Muscle of leg (tissue), 11 donors: ENCODE data around the gene KDM1A. TPM values are rescaled to one million over a fixed set of nuclear protein-coding genes. Genes with fewer than 3 reads are reported as not detected.

ENCODE experiments used
- DNase-seq: peaks from one replicate; pipeline ENCODE4 v3.0.0; 2013
- H3K27ac ChIP-seq: one replicate; pipeline ENCODE4 v1.5.1; 2013; ENCODE audit warnings: mild to moderate bottlenecking, low read length, control low read depth
- H3K27me3 ChIP-seq: one replicate; pipeline ENCODE4 v1.6.1; 2013; ENCODE audit warnings: low read length; ENCODE audit not compliant: control insufficient read depth, insufficient read depth
- H3K36me3 ChIP-seq: one replicate; pipeline ENCODE4 v1.6.1; 2013; ENCODE audit warnings: low read length; ENCODE audit not compliant: control insufficient read depth, insufficient read depth
- H3K4me1 ChIP-seq: one replicate; pipeline ENCODE4 v1.6.1; 2013; ENCODE audit warnings: low read length; ENCODE audit not compliant: control insufficient read depth, insufficient read depth
- H3K4me3 ChIP-seq: one replicate; pipeline ENCODE4 v1.5.1; 2013; ENCODE audit warnings: low read length, control low read depth
- H3K9me3 ChIP-seq: replicated peaks from 2 replicates; pipeline ENCODE4 v1.6.1; 2013; ENCODE audit warnings: low read depth, low read length; ENCODE audit not compliant: control insufficient read depth
- WGBS: methylation state at CpG from one replicate; pipeline ENCODE4 v1.1.5; 2013; ENCODE audit warnings: missing lambda C conversion rate; ENCODE audit not compliant: insufficient coverage; 5-methylcytosine and 5-hydroxymethylcytosine counted together
- polyA plus RNA-seq, 8 donors: library from polyadenylated mRNA; unstranded; fragments of 120-200 nt; gene quantifications; one replicate each; pipeline versions ENCODE4 v1.2.1 to v1.2.3, GENCODE V29; 2013; ENCODE audit warnings: inconsistent platforms in 1 of 8, low replicate concordance in 1 of 8; ENCODE audit not compliant: insufficient read length in 8 of 8, insufficient read depth in 1 of 8
- total RNA-seq: library from RNA; stranded (reverse); fragments of 120-200 nt; gene quantifications from one replicate; pipeline ENCODE4 v1.2.4, GENCODE V29; 2013

The KDM1A gene
- total and polyA plus RNA-seq, 9 donors: 67.4 to 87.2 (median 74.3) TPM

DNA sequence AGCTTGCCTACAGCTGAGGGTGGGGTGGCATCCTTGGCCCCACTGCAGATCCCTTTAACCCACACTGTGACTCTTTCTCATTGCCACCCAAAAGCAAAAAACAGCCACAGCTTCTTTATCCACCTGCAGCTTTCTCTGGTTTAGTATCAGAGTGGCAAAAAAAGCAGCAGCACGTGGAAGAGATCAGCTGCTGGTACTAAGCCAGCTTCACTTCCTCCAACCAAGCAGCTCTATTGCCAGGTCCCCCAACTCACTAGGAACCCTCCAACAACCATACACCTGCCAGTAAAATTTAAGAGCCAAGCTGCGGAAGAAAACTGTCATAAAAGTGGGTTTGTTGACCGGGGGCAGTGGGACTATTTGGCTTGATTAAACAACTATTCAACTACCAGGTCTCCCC lies 66.4 kb downstream of the KDM1A start:
- Histone ChIP-seq H3K27me3 (no peaks in the 10 kb centered on the region), H3K36me3 (peaks cover 90% of the 10 kb centered on the region), H3K27ac (no peak overlapping the region), H3K4me3 (no peak overlapping the region), H3K4me1 (peaks cover 3% of the 10 kb centered on the region), H3K9me3 (no peaks in the 10 kb centered on the region)
- no peak for DNase-seq
- WGBS: no CpG with 5 or more reads among the region's 3 CpGs

DNA sequence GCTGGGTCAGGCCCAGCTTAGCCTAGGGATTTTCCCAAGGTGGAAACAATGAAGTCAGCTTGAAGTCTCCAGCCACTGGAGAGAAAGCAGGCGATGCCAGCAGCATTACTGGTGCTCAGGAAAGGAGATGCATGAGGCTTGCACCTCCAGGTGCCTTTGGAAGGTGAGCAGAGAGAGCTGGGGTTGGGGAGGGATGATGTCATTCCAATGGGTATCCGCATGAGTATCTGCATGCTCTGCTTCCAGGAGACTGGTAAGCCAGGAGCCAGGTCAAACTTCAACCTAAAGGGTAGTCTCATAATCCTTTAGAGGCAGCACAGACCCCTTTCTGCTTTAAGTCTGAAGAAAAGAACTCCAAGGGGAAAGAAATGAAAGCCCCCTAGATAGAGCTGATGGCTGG lies 68.8 kb downstream of the KDM1A start:
- peaks cover 3% of the 10 kb centered on the region for H3K4me1 ChIP-seq
- no peak overlapping the region for H3K4me3 ChIP-seq
- DNase-seq: no peak
- H3K27ac ChIP-seq: no peak overlapping the region
- peaks cover 91% of the 10 kb centered on the region for H3K36me3 ChIP-seq
- H3K9me3 ChIP-seq: no peaks in the 10 kb centered on the region
- 97% methylated on average over 2 of the region's 2 CpGs for WGBS
- H3K27me3 ChIP-seq: no peaks in the 10 kb centered on the region

DNA sequence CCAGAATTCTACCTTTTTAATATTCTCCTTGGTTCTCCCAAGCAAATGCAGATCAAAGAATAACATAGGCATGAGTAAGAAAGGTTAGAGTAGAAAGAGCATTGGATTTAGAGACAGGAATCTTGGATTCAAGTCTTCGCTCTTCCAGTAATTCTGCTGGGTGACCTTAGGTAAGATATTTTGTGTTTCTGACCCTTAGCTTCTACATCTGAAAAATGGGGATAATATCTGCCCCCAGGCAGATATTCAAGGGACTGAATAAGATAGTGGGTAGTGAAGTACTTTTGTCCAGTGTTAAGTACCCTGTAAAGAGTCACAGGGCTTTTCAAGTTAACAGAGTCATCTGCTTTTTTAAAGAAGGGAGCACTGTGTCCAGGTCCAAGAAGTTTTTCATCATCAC lies 70.8 kb downstream of the KDM1A start:
- peaks cover 3% of the 10 kb centered on the region for H3K4me1 ChIP-seq
- no peak overlapping the region for H3K4me3 ChIP-seq
- WGBS: no CpG with 5 or more reads among the region's 1 CpG
- no peaks in the 10 kb centered on the region for H3K9me3 ChIP-seq
- no peak overlapping the region for H3K27ac ChIP-seq
- no peak for DNase-seq
- H3K36me3 ChIP-seq: peaks cover 81% of the 10 kb centered on the region
- no peaks in the 10 kb centered on the region for H3K27me3 ChIP-seq

DNA sequence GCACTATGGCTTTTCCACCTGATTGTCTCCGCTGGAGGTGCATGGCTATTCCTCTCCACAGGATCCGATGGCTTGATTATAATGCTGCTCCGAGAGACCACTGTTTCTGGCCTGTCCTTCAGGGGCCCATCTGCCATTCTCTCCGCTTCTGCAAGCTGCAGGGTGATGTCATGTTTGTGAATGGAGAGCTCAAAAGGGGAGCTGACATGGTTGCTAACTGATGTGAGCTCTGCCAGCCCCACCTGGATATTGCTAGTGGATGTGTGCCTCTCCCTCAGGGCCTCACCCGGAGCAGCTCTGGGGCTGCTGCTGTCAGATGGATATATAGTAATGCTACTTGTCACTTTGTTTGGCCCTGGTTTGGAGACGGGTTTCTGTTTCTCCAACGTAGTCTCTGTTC lies 72.3 kb downstream of the KDM1A start:
- Histone ChIP-seq H3K27me3 (no peaks in the 10 kb centered on the region), H3K4me1 (peaks cover 1% of the 10 kb centered on the region), H3K27ac (no peak overlapping the region), H3K36me3 (peaks cover 68% of the 10 kb centered on the region), H3K9me3 (no peaks in the 10 kb centered on the region), H3K4me3 (no peak overlapping the region)
- no peak for DNase-seq
- 76% methylated on average over 4 of the region's 7 CpGs for WGBS

DNA sequence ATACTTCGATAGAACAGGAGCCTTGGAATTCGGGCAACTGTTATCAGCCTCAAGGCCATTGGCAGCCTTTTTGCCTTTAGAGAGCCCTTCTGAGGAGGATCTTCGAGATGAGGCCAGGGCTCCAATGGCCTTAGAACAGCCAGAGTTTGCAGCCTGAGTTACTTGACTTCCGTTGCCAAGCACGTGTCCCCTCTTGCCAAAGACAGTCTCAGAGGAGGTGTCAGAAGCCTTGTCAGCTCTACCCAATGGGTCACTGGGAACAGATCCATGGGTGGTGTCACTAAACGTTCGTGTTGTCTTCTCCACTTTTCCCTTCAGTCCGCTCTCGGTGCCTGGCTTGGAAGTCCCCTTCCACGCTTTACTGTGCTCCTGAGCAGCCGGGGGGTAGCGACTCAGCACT lies 73.2 kb downstream of the KDM1A start:
- DNase-seq: no peak
- Histone ChIP-seq H3K4me3 (no peak overlapping the region), H3K4me1 (no peaks in the 10 kb centered on the region), H3K9me3 (no peaks in the 10 kb centered on the region), H3K27ac (no peak overlapping the region), H3K27me3 (no peaks in the 10 kb centered on the region), H3K36me3 (peaks cover 59% of the 10 kb centered on the region)
- WGBS: 83% methylated on average over 12 of the region's 12 CpGs

DNA sequence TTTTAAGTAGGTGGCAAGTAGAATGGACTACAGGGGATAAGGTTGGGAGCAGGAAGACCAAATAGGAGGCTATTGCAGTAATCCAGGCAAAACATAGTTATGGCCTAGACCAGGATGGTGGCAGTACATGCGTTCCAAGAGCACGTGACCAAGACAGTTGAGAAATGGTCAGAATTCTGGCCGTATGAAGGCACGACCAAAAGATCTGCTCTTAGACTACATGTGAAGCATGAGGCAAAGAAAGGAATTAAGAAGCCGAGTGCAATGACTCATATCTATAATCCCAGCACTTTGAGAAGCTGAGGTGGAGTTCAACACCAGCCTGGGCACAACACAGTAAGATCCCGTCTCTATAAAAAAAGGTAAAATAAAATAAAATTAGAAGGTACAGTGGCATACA lies 78.0 kb downstream of the KDM1A start:
- DNase-seq: no peak
- Histone ChIP-seq H3K4me1 (peaks cover 2% of the 10 kb centered on the region), H3K4me3 (no peak overlapping the region), H3K9me3 (no peaks in the 10 kb centered on the region), H3K27me3 (no peaks in the 10 kb centered on the region), H3K36me3 (peaks cover 19% of the 10 kb centered on the region), H3K27ac (no peak overlapping the region)
- 90% methylated on average over 4 of the region's 6 CpGs for WGBS

DNA sequence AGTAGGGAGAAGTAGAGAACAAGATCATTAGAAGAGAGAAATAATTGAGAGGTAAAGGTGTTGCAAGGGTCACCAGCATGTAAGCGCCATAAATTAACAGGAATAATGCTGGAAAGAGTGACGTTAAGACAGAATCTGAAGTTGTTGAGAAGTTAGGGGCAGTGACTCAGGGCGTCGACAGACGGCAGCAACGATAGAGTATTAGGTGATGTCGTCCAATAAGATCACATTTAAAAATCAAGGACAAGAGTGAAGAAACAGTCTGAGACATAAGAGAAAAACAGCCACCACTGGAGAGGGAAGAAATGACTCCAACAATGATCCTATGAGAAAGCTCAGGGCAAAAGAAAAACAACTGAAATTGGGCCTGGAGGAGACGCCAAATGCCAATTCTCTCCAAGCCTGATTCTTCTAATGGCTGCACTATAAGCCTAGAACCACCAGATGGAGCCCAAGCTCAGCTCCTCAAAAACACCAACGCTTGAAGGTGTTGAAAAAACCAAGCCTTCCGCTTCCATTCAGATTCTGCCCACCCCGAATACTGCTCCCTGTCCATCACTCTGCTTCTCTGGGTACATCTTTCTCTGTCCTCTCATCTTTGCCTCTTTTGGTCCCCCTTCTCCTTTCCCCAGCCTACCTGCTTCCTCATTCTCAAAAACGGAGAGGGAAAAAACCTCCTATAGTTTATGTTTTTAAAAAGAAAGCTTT lies 79.3 kb downstream of the KDM1A start:
- no peak overlapping the region for H3K27ac ChIP-seq
- no peak overlapping the region for H3K4me3 ChIP-seq
- peak; percentile 86 for DNase-seq
- H3K4me1 ChIP-seq: peaks cover 6% of the 10 kb centered on the region
- WGBS: 56% methylated on average over 8 of the region's 12 CpGs
- peaks cover 10% of the 10 kb centered on the region for H3K36me3 ChIP-seq
- no peaks in the 10 kb centered on the region for H3K27me3 ChIP-seq
- no peaks in the 10 kb centered on the region for H3K9me3 ChIP-seq

DNA sequence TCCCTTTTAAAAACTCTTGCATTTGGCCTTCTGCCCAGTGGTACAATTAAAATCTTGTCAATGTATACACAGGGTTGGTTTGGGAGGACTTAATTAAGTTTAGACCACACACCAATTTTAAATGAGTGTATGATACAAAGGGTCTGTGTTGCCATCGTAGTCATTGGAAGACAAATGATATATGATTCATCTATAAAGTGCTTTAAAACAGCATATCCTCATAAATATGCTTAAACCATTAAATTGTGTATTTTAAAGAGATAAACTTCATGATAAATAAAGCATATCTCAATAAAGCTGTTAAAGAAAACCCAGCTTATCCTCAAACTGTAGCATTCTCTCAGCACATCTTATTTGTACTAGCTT lies 79.9 kb downstream of the KDM1A start:
- DNase-seq: no peak
- H3K36me3 ChIP-seq: peaks cover 5% of the 10 kb centered on the region
- H3K4me3 ChIP-seq: no peak overlapping the region
- no peaks in the 10 kb centered on the region for H3K9me3 ChIP-seq
- H3K4me1 ChIP-seq: peaks cover 6% of the 10 kb centered on the region
- no CpG with 5 or more reads among the region's 1 CpG for WGBS
- no peak overlapping the region for H3K27ac ChIP-seq
- no peaks in the 10 kb centered on the region for H3K27me3 ChIP-seq

DNA sequence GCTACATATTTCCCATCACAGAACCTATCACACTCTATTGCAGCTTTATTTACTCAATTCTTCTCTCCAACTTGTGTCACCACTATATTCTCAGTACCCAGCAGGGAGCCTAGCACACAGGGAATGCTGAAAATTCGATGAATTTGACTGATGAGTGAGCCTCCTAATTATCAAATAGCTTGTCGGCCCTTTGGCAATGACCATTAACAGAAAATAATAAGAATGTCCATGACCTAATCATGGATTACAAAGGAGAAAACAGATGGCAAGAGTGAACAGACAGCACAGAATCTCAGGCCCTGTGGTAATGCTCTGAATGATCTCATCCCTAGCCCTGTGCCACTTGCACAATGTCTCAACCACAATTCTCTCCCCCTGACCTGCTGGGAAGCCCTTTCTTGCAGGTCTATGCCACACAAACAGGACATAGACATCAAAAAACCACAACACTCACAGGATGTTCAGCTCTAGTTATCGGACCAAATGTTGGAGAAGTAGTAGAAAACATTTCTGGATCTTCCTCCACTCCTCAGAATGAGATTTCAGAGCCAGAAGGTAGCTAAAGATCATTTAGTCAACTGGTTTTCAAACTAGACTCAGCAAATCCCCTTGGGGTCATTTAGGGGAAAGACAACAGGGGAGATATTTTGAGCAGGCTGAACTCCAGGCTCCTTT lies 80.9 kb downstream of the KDM1A start:
- H3K4me1 ChIP-seq: peaks cover 6% of the 10 kb centered on the region

DNA sequence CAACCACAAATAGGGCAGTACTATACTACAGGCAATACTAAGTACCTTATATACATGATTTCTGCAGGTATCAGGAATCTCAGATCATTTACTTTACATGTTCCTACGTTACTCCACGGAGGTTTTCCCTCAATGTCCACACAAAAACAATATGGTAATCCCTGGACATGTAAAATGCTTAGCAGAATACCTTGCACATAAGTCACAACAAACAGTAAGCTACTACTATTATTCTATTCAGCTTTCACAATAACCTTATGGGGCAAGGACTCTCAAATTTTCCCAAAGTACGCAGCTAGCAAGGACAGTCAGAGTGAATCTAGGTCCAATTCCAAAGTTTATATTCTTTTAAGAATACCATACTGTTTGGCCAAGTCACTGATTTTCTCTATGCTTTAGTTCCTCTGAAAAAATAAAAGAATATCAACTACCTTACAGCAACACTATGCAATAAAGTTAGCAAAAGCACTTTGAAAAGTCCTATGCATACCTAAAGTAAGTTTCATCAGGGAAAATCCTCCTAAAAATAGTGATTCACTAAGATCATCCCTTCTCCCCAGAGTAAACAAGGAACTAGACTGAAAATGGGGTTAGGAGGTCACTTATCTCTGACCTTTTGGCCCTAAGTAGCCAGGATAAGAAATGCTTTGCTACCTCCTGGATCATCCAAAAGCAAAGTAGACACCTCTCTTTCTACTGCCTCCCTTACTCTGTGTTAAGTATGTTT lies 82.0 kb downstream of the KDM1A start:
- no peaks in the 10 kb centered on the region for H3K36me3 ChIP-seq
- no peaks in the 10 kb centered on the region for H3K27me3 ChIP-seq
- H3K9me3 ChIP-seq: no peaks in the 10 kb centered on the region
- no peak for DNase-seq
- WGBS: 75% methylated on average over 2 of the region's 3 CpGs
- no peak overlapping the region for H3K27ac ChIP-seq
- peaks cover 6% of the 10 kb centered on the region for H3K4me1 ChIP-seq
- H3K4me3 ChIP-seq: no peak overlapping the region

More for the DNA sequence above, 80.9 kb downstream of the KDM1A start:
- Histone ChIP-seq H3K9me3 (no peaks in the 10 kb centered on the region), H3K27ac (peak overlapping the region; percentile 26), H3K36me3 (peaks cover 2% of the 10 kb centered on the region), H3K27me3 (no peaks in the 10 kb centered on the region), H3K4me3 (no peak overlapping the region)
- DNase-seq: no peak
- WGBS: no CpG with 5 or more reads among the region's 3 CpGs
